ENCODE results near the gene KNCN.

KNCN gene

GRCh38 chr1:46582972-46583371, 31.5 kb upstream of the KNCN start:
- Histone ChIP-seq H3K9me3 (ENCODE audit: insufficient read depth, low read depth, low read length) (no peaks in the 10 kb centered on the region), H3K27ac (ENCODE audit: low read depth, low read length) (no peak overlapping the region), H3K9ac (ENCODE audit: low read depth, low read length) (no peak overlapping the region), H3K4me3 (ENCODE audit: low read length) (no peak overlapping the region), H3K4me1 (ENCODE audit: insufficient read depth, low read length) (peaks cover 6% of the 10 kb centered on the region; the same call in 1 of the 2 replicates), H3K36me3 (ENCODE audit: insufficient read depth, low read length) (peaks cover 7% of the 10 kb centered on the region; the same call in 1 of the 2 replicates), H3K27me3 (ENCODE audit: insufficient read depth, low read length) (no peaks in the 10 kb centered on the region)
- 94% methylated on average over 7 of the region's 7 CpGs for WGBS

- H3K9ac ChIP-seq (ENCODE audit: low read depth, low read length), result no peak overlapping the region
- no peak overlapping the region for H3K27ac ChIP-seq (ENCODE audit: low read depth, low read length)
- H3K4me1 ChIP-seq (ENCODE audit: insufficient read depth, low read length), result peaks cover 6% of the 10 kb centered on the region; the same call in 1 of the 2 replicates
- no peak overlapping the region for H3K4me3 ChIP-seq (ENCODE audit: low read length)
- WGBS, result 90% methylated on average over 4 of the region's 4 CpGs
- no peaks in the 10 kb centered on the region for H3K9me3 ChIP-seq (ENCODE audit: insufficient read depth, low read depth, low read length)
- H3K27me3 ChIP-seq (ENCODE audit: insufficient read depth, low read length), result no peaks in the 10 kb centered on the region
- H3K36me3 ChIP-seq (ENCODE audit: insufficient read depth, low read length), result peaks cover 7% of the 10 kb centered on the region; the same call in 1 of the 2 replicates
Measured at GRCh38 chr1:46581681-46582455, 30.4 kb upstream of the KNCN start.

- H3K36me3 ChIP-seq (ENCODE audit: insufficient read depth, low read length), result peaks cover 7% of the 10 kb centered on the region; the same call in 1 of the 2 replicates
- H3K27me3 ChIP-seq (ENCODE audit: insufficient read depth, low read length), result no peaks in the 10 kb centered on the region
- no peaks in the 10 kb centered on the region for H3K9me3 ChIP-seq (ENCODE audit: insufficient read depth, low read depth, low read length)
- H3K27ac ChIP-seq (ENCODE audit: low read depth, low read length), result no peak overlapping the region
- H3K9ac ChIP-seq (ENCODE audit: low read depth, low read length), result no peak overlapping the region
- H3K4me1 ChIP-seq (ENCODE audit: insufficient read depth, low read length), result peaks cover 16% of the 10 kb centered on the region; the same call in 1 of the 2 replicates
- H3K4me3 ChIP-seq (ENCODE audit: low read length), result no peak overlapping the region
- 97% methylated on average over 6 of the region's 6 CpGs for WGBS
Measured at GRCh38 chr1:46580140-46580903, 28.9 kb upstream of the KNCN start.

GRCh38 chr1:46577671-46578070, 26.2 kb upstream of the KNCN start:
- Histone ChIP-seq H3K4me3 (ENCODE audit: low read length) (no peak overlapping the region), H3K36me3 (ENCODE audit: insufficient read depth, low read length) (peaks cover 7% of the 10 kb centered on the region; the same call in 1 of the 2 replicates), H3K27ac (ENCODE audit: low read depth, low read length) (no peak overlapping the region), H3K27me3 (ENCODE audit: insufficient read depth, low read length) (no peaks in the 10 kb centered on the region), H3K9me3 (ENCODE audit: insufficient read depth, low read depth, low read length) (no peaks in the 10 kb centered on the region), H3K4me1 (ENCODE audit: insufficient read depth, low read length) (peaks cover 13% of the 10 kb centered on the region; the same call in 1 of the 2 replicates), H3K9ac (ENCODE audit: low read depth, low read length) (no peak overlapping the region)
- WGBS, result 92% methylated on average over 4 of the region's 4 CpGs

- no peak overlapping the region for H3K9ac ChIP-seq (ENCODE audit: low read depth, low read length)
- WGBS, result 78% methylated on average over 6 of the region's 6 CpGs
Measured at GRCh38 chr1:46576596-46576995, 25.1 kb upstream of the KNCN start.

GRCh38 chr1:46575778-46576177, 24.3 kb upstream of the KNCN start:
- peaks cover 10% of the 10 kb centered on the region; the same call in 1 of the 2 replicates for H3K4me1 ChIP-seq (ENCODE audit: insufficient read depth, low read length)
- H3K36me3 ChIP-seq (ENCODE audit: insufficient read depth, low read length), result 0 out of 2 replicates have a peak, but pooled peaks cover 4% of the 10 kb centered on the region
- no peaks in the 10 kb centered on the region for H3K27me3 ChIP-seq (ENCODE audit: insufficient read depth, low read length)
- WGBS, result 40% methylated on average over 2 of the region's 3 CpGs
- no peaks in the 10 kb centered on the region for H3K9me3 ChIP-seq (ENCODE audit: insufficient read depth, low read depth, low read length)
- no peak overlapping the region for H3K9ac ChIP-seq (ENCODE audit: low read depth, low read length)
- H3K27ac ChIP-seq (ENCODE audit: low read depth, low read length), result 0 out of 2 replicates have a peak overlapping the region, but pooled peaks have one; percentile 1
- H3K4me3 ChIP-seq (ENCODE audit: low read length), result no peak overlapping the region

More at GRCh38 chr1:46576596-46576995, 25.1 kb upstream of the KNCN start:
- Histone ChIP-seq H3K27me3 (ENCODE audit: insufficient read depth, low read length) (no peaks in the 10 kb centered on the region), H3K27ac (ENCODE audit: low read depth, low read length) (no peak overlapping the region), H3K9me3 (ENCODE audit: insufficient read depth, low read depth, low read length) (no peaks in the 10 kb centered on the region), H3K4me3 (ENCODE audit: low read length) (no peak overlapping the region), H3K36me3 (ENCODE audit: insufficient read depth, low read length) (0 out of 2 replicates have a peak, but pooled peaks cover 4% of the 10 kb centered on the region), H3K4me1 (ENCODE audit: insufficient read depth, low read length) (peaks cover 10% of the 10 kb centered on the region; the same call in 1 of the 2 replicates)

GRCh38 chr1:46575300-46575699, 23.9 kb upstream of the KNCN start:
- Histone ChIP-seq H3K4me1 (ENCODE audit: insufficient read depth, low read length) (peaks cover 10% of the 10 kb centered on the region; the same call in 1 of the 2 replicates), H3K36me3 (ENCODE audit: insufficient read depth, low read length) (0 out of 2 replicates have a peak, but pooled peaks cover 4% of the 10 kb centered on the region), H3K27ac (ENCODE audit: low read depth, low read length) (0 out of 2 replicates have a peak overlapping the region, but pooled peaks have one; percentile 1), H3K9ac (ENCODE audit: low read depth, low read length) (no peak overlapping the region), H3K4me3 (ENCODE audit: low read length) (no peak overlapping the region), H3K9me3 (ENCODE audit: insufficient read depth, low read depth, low read length) (no peaks in the 10 kb centered on the region), H3K27me3 (ENCODE audit: insufficient read depth, low read length) (no peaks in the 10 kb centered on the region)
- 69% methylated on average over 12 of the region's 12 CpGs for WGBS

GRCh38 chr1:46571691-46572225, 20.3 kb upstream of the KNCN start:
- WGBS, result 95% methylated on average over 6 of the region's 6 CpGs

GRCh38 chr1:46569884-46570725, 18.7 kb upstream of the KNCN start:
- Histone ChIP-seq H3K9me3 (ENCODE audit: insufficient read depth, low read depth, low read length) (no peaks in the 10 kb centered on the region), H3K27ac (ENCODE audit: low read depth, low read length) (no peak overlapping the region), H3K27me3 (ENCODE audit: insufficient read depth, low read length) (no peaks in the 10 kb centered on the region), H3K36me3 (ENCODE audit: insufficient read depth, low read length) (no peaks in the 10 kb centered on the region), H3K9ac (ENCODE audit: low read depth, low read length) (no peak overlapping the region), H3K4me1 (ENCODE audit: insufficient read depth, low read length) (peaks cover 4% of the 10 kb centered on the region; the same call in 1 of the 2 replicates), H3K4me3 (ENCODE audit: low read length) (no peak overlapping the region)
- 92% methylated on average over 13 of the region's 14 CpGs for WGBS

More at GRCh38 chr1:46571691-46572225, 20.3 kb upstream of the KNCN start:
- Histone ChIP-seq H3K4me3 (ENCODE audit: low read length) (no peak overlapping the region), H3K9ac (ENCODE audit: low read depth, low read length) (no peak overlapping the region), H3K27me3 (ENCODE audit: insufficient read depth, low read length) (no peaks in the 10 kb centered on the region), H3K36me3 (ENCODE audit: insufficient read depth, low read length) (no peaks in the 10 kb centered on the region), H3K4me1 (ENCODE audit: insufficient read depth, low read length) (peaks cover 13% of the 10 kb centered on the region; the same call in 1 of the 2 replicates), H3K9me3 (ENCODE audit: insufficient read depth, low read depth, low read length) (no peaks in the 10 kb centered on the region), H3K27ac (ENCODE audit: low read depth, low read length) (no peak overlapping the region)

- Histone ChIP-seq H3K4me1 (ENCODE audit: insufficient read depth, low read length) (peaks cover 4% of the 10 kb centered on the region; the same call in 1 of the 2 replicates), H3K27me3 (ENCODE audit: insufficient read depth, low read length) (no peaks in the 10 kb centered on the region), H3K9me3 (ENCODE audit: insufficient read depth, low read depth, low read length) (no peaks in the 10 kb centered on the region), H3K36me3 (ENCODE audit: insufficient read depth, low read length) (no peaks in the 10 kb centered on the region), H3K4me3 (ENCODE audit: low read length) (no peak overlapping the region), H3K9ac (ENCODE audit: low read depth, low read length) (no peak overlapping the region), H3K27ac (ENCODE audit: low read depth, low read length) (no peak overlapping the region)
- WGBS, result 73% methylated on average over 4 of the region's 4 CpGs
Measured at GRCh38 chr1:46569116-46569515, 17.7 kb upstream of the KNCN start.

All from HUES64 (cell line).